SJSA1 (cell line): ENCODE results near the gene NXPE3. TPM values are rescaled to one million over a fixed set of nuclear protein-coding genes. Genes with fewer than 3 reads are reported as not detected.

Experiments used
- DNase-seq, 2 experiments: peaks; one replicate each; pipeline ENCODE4 v3.0.0-alpha.2; 2015 to 2020; ENCODE audit warnings: low spot score in 2 of 2, low read depth in 1 of 2
- H3K27ac ChIP-seq: fragments of 250-450 bp; sonication (Bioruptor Pico); 2 replicates; pipeline ENCODE4 v1.5.1; 2020; ENCODE audit warnings: mild to moderate bottlenecking, moderate library complexity
- H3K27me3 ChIP-seq: fragments of 250-450 bp; sonication (Bioruptor Pico); replicated peaks from 2 replicates; pipeline ENCODE4 v1.5.1; 2020; ENCODE audit warnings: mild to moderate bottlenecking, moderate library complexity
- H3K36me3 ChIP-seq: fragments of 250-450 bp; sonication (Bioruptor Pico); 2 replicates; pipeline ENCODE4 v1.5.1; 2020; ENCODE audit warnings: mild to moderate bottlenecking
- H3K4me1 ChIP-seq: fragments of 250-450 bp; sonication (Bioruptor Pico); replicated peaks from 2 replicates; pipeline ENCODE4 v1.6.1; 2021; ENCODE audit warnings: mild to moderate bottlenecking
- H3K4me3 ChIP-seq: fragments of 250-450 bp; sonication (Bioruptor Pico); 2 replicates; pipeline ENCODE4 v1.5.1; 2020; ENCODE audit warnings: mild to moderate bottlenecking
- H3K9me3 ChIP-seq: fragments of 250-450 bp; sonication (Bioruptor Pico); replicated peaks from 2 replicates; pipeline ENCODE4 v1.5.1; 2020; ENCODE audit warnings: mild to moderate bottlenecking
- total RNA-seq: library from RNA; depleted of rRNA; stranded (reverse); fragments of >200 nt; shearing (Covaris generic); gene quantifications from 2 replicates; pipeline ENCODE4 v1.2.3, GENCODE V29; 2014

Gene NXPE3
- total RNA-seq, 1 experiment from 2014 or later = 6.5 TPM

GRCh38 chr3:101827211-101828174 is 48.5 kb downstream of the NXPE3 start:
- peak overlapping the region; percentile 43 for H3K4me3 ChIP-seq
- no peaks in the 10 kb centered on the region for H3K27me3 ChIP-seq
- H3K36me3 ChIP-seq = no peaks in the 10 kb centered on the region
- peak; percentile 77 to 83 for DNase-seq
- no peaks in the 10 kb centered on the region for H3K9me3 ChIP-seq
- peaks cover 26% of the 10 kb centered on the region for H3K4me1 ChIP-seq
- peak overlapping the region; percentile 75 for H3K27ac ChIP-seq

- peak in 1 of 2 experiments; percentile 16 for DNase-seq
- Histone ChIP-seq H3K27ac (peak overlapping the region; percentile 75), H3K4me1 (peaks cover 26% of the 10 kb centered on the region), H3K9me3 (no peaks in the 10 kb centered on the region), H3K4me3 (peak overlapping the region; percentile 43), H3K36me3 (no peaks in the 10 kb centered on the region), H3K27me3 (no peaks in the 10 kb centered on the region)
These were observed 49.3 kb downstream of the NXPE3 start for GRCh38 chr3:101828276-101828675.

- Histone ChIP-seq H3K9me3 (no peaks in the 10 kb centered on the region), H3K4me3 (peak overlapping the region; percentile 43), H3K27ac (peak overlapping the region; percentile 75; the same call in 1 of the 2 replicates), H3K27me3 (no peaks in the 10 kb centered on the region), H3K36me3 (no peaks in the 10 kb centered on the region), H3K4me1 (peaks cover 26% of the 10 kb centered on the region)
- peak in 1 of 2 experiments; percentile 28 for DNase-seq
These were observed 49.9 kb downstream of the NXPE3 start for GRCh38 chr3:101828691-101829436.

GRCh38 chr3:101829437-101829830 is 50.4 kb downstream of the NXPE3 start:
- peaks cover 26% of the 10 kb centered on the region for H3K4me1 ChIP-seq

GRCh38 chr3:101829874-101830273 is 50.9 kb downstream of the NXPE3 start:
- Histone ChIP-seq H3K36me3 (no peaks in the 10 kb centered on the region), H3K27ac (no peak overlapping the region), H3K4me3 (no peak overlapping the region), H3K4me1 (peaks cover 26% of the 10 kb centered on the region), H3K9me3 (no peaks in the 10 kb centered on the region), H3K27me3 (no peaks in the 10 kb centered on the region)
- DNase-seq = no peak

More at GRCh38 chr3:101829437-101829830, 50.4 kb downstream of the NXPE3 start:
- H3K27ac ChIP-seq = no peak overlapping the region
- DNase-seq = peak in 1 of 2 experiments; percentile 11
- no peaks in the 10 kb centered on the region for H3K36me3 ChIP-seq
- no peak overlapping the region for H3K4me3 ChIP-seq
- H3K27me3 ChIP-seq = no peaks in the 10 kb centered on the region
- no peaks in the 10 kb centered on the region for H3K9me3 ChIP-seq

GRCh38 chr3:101833446-101833974 is 54.5 kb downstream of the NXPE3 start:
- peaks cover 23% of the 10 kb centered on the region for H3K4me1 ChIP-seq
- H3K4me3 ChIP-seq = no peak overlapping the region
- H3K27me3 ChIP-seq = no peaks in the 10 kb centered on the region
- no peak overlapping the region for H3K27ac ChIP-seq
- no peaks in the 10 kb centered on the region for H3K36me3 ChIP-seq
- no peak for DNase-seq
- H3K9me3 ChIP-seq = no peaks in the 10 kb centered on the region

- H3K36me3 ChIP-seq = peaks cover 1% of the 10 kb centered on the region; the same call in 1 of the 2 replicates
- no peak overlapping the region for H3K27ac ChIP-seq
- no peaks in the 10 kb centered on the region for H3K27me3 ChIP-seq
- peaks cover 3% of the 10 kb centered on the region; the same call in 1 of the 2 replicates for H3K9me3 ChIP-seq
- no peak overlapping the region for H3K4me3 ChIP-seq
- no peak for DNase-seq
- peaks cover 14% of the 10 kb centered on the region for H3K4me1 ChIP-seq
These were observed 56.7 kb downstream of the NXPE3 start for GRCh38 chr3:101835676-101836075.

- Histone ChIP-seq H3K27me3 (no peaks in the 10 kb centered on the region), H3K27ac (no peak overlapping the region), H3K4me1 (peaks cover 14% of the 10 kb centered on the region), H3K4me3 (no peak overlapping the region), H3K36me3 (peaks cover 6% of the 10 kb centered on the region; the same call in 1 of the 2 replicates), H3K9me3 (peaks cover 5% of the 10 kb centered on the region)
- DNase-seq = no peak
These were observed 57.1 kb downstream of the NXPE3 start for GRCh38 chr3:101836160-101836559.

GRCh38 chr3:101836652-101837598 is 57.9 kb downstream of the NXPE3 start:
- Histone ChIP-seq H3K9me3 (peaks cover 11% of the 10 kb centered on the region), H3K27ac (no peak overlapping the region), H3K36me3 (peaks cover 7% of the 10 kb centered on the region; the same call in 1 of the 2 replicates), H3K27me3 (no peaks in the 10 kb centered on the region), H3K4me3 (no peak overlapping the region), H3K4me1 (peaks cover 15% of the 10 kb centered on the region)
- DNase-seq = peak in 1 of 2 experiments; percentile 58

GRCh38 chr3:101838691-101839090 is 59.7 kb downstream of the NXPE3 start:
- Histone ChIP-seq H3K36me3 (peaks cover 7% of the 10 kb centered on the region; the same call in 1 of the 2 replicates), H3K4me1 (peaks cover 32% of the 10 kb centered on the region), H3K27ac (no peak overlapping the region), H3K9me3 (peaks cover 15% of the 10 kb centered on the region), H3K4me3 (no peak overlapping the region), H3K27me3 (no peaks in the 10 kb centered on the region)
- DNase-seq = no peak

- Histone ChIP-seq H3K27me3 (no peaks in the 10 kb centered on the region), H3K9me3 (peaks cover 15% of the 10 kb centered on the region), H3K4me3 (no peak overlapping the region), H3K4me1 (peaks cover 43% of the 10 kb centered on the region), H3K27ac (no peak overlapping the region), H3K36me3 (peaks cover 7% of the 10 kb centered on the region; the same call in 1 of the 2 replicates)
- DNase-seq = no peak
These were observed 61.1 kb downstream of the NXPE3 start for GRCh38 chr3:101840066-101840465.

- H3K27me3 ChIP-seq = no peaks in the 10 kb centered on the region
- H3K4me3 ChIP-seq = no peak overlapping the region
- peaks cover 7% of the 10 kb centered on the region; the same call in 1 of the 2 replicates for H3K36me3 ChIP-seq
- DNase-seq = peak; percentile 77 to 81
- H3K4me1 ChIP-seq = peaks cover 34% of the 10 kb centered on the region
- H3K27ac ChIP-seq = peak overlapping the region; percentile 75
- peaks cover 15% of the 10 kb centered on the region for H3K9me3 ChIP-seq
These were observed 63.4 kb downstream of the NXPE3 start for GRCh38 chr3:101842245-101842934.
